Activated CD4-positive, alpha-beta T cell treated with anti-CD3 and anti-CD28 coated beads for 36 hours (primary cell): ENCODE data around the gene PLCB3. TPM values are rescaled to one million over a fixed set of nuclear protein-coding genes. Genes with fewer than 3 reads are reported as not detected.

Experiments
- ATAC-seq: fragments of 200-7000 bp; cut with Tn5 transposase; one replicate; pipeline ENCODE4 v1.10.0; 2021; ENCODE audit warnings: mild to moderate bottlenecking, moderate library complexity
- CTCF ChIA-PET: fragments of 350-600 bp; sonication (Branson Sonifier 250); formaldehyde crosslinking; loops from one replicate; lab custom pipeline; 2021; ENCODE audit warnings: antibody characterized with exemption; lab: Charles Lee
- POLR2A ChIA-PET: fragments of 350-600 bp; sonication (Branson Sonifier 250); formaldehyde crosslinking; loops from one replicate; lab custom pipeline; 2021; ENCODE audit warnings: antibody characterized with exemption, inconsistent platforms; lab: Charles Lee
- DNase-seq: peaks from one replicate; pipeline ENCODE4 v3.0.0-alpha.2; 2020
- H3K27ac Mint-ChIP-seq: one replicate; pipeline ENCODE4 v1.8.0; 2021; ENCODE audit warnings: mixed read lengths
- H3K27me3 Mint-ChIP-seq: one replicate; pipeline ENCODE4 v1.8.0; 2021; ENCODE audit warnings: mixed read lengths
- H3K36me3 Mint-ChIP-seq: one replicate; pipeline ENCODE4 v1.8.0; 2021; ENCODE audit warnings: low read depth, mixed read lengths
- H3K4me1 Mint-ChIP-seq: one replicate; pipeline ENCODE4 v1.8.0; 2021; ENCODE audit warnings: mixed read lengths
- H3K4me3 Mint-ChIP-seq: one replicate; pipeline ENCODE4 v1.8.0; 2021; ENCODE audit warnings: mild to moderate bottlenecking, moderate library complexity, mixed read lengths
- H3K9me3 Mint-ChIP-seq: one replicate; pipeline ENCODE4 v1.8.0; 2021; ENCODE audit warnings: low read depth, mixed read lengths
- intact Hi-C, 2 experiments: fragments of 100-400 bp; cut with DNase I in 1 of 2; cut with micrococcal nuclease in 1 of 2; formaldehyde crosslinking; loops; one replicate each; pipeline versions ENCODE4 v1.14.2 to v1.15.1; 2022 to 2024; cut with DNase I, micrococcal nuclease
- total RNA-seq, 2 experiments: library from RNA; stranded (reverse); gene quantifications; one replicate each; pipeline ENCODE4 v1.2.3, GENCODE V29; 2021

The PLCB3 gene
- total RNA-seq, 2 experiments from 2014 or later = 9.0 to 10.9 TPM

GRCh38 chr11:64249563-64250414, 1.5 kb upstream of the PLCB3 start:
- POLR2A ChIA-PET = no interaction called here
- H3K27ac Mint-ChIP-seq = no peak overlapping the region
- H3K9me3 Mint-ChIP-seq = no peaks in the 10 kb centered on the region
- ATAC-seq (no peak), DNase-seq (no peak)
- peaks cover 15% of the 10 kb centered on the region for H3K4me1 Mint-ChIP-seq
- H3K4me3 Mint-ChIP-seq = no peak overlapping the region
- intact Hi-C loops = loop anchor here (1.0 to 10.0 kb wide), 3 partner anchors 45 to 1645 kb away; partner anchors contain the start of genes MTA2 (in 1 of the 2), TM7SF2 (in 1 of the 2) and ZNHIT2 (in 1 of the 2)
- H3K36me3 Mint-ChIP-seq = peaks cover 5% of the 10 kb centered on the region
- H3K27me3 Mint-ChIP-seq = no peaks in the 10 kb centered on the region
- CTCF ChIA-PET = interaction anchor here (0.5 to 3.2 kb wide), 16 partner anchors 8 to 1461 kb away, joined by 3 to 20 read pairs (median 4); partner anchors contain the start of genes CATSPERZ, ESRRA, FERMT3 and FKBP2

- H3K4me1 Mint-ChIP-seq = peaks cover 15% of the 10 kb centered on the region
- H3K4me3 Mint-ChIP-seq = peak overlapping the region; percentile 71
- intact Hi-C loops = loop anchor here (1.0 kb wide), 4 partner anchors 19 to 54 kb away; partner anchors contain the start of gene GPR137 (in 1 of the 2)
- no peak for DNase-seq
- ChIA-PET CTCF (interaction anchor here (0.5 to 3.2 kb wide), 16 partner anchors 9 to 443 kb away, joined by 3 to 20 read pairs (median 4); partner anchors contain the start of genes CATSPERZ, ESRRA, FERMT3 and FKBP2), POLR2A (no interaction called here)
- peaks cover 5% of the 10 kb centered on the region for H3K36me3 Mint-ChIP-seq
- H3K27me3 Mint-ChIP-seq = no peaks in the 10 kb centered on the region
- no peak for ATAC-seq
- H3K9me3 Mint-ChIP-seq = no peaks in the 10 kb centered on the region
- no peak overlapping the region for H3K27ac Mint-ChIP-seq
Measured at GRCh38 chr11:64250415-64251015, 815 bp upstream of the PLCB3 start.

GRCh38 chr11:64251753-64252002, 348 bp downstream of the PLCB3 start:
- Mint-ChIP-seq H3K27me3 (no peaks in the 10 kb centered on the region), H3K27ac (no peak overlapping the region), H3K36me3 (no peaks in the 10 kb centered on the region), H3K4me3 (peak overlapping the region; percentile 84), H3K4me1 (peaks cover 15% of the 10 kb centered on the region), H3K9me3 (no peaks in the 10 kb centered on the region)
- DNase-seq (no peak), ATAC-seq (no peak)
- ChIA-PET POLR2A (interaction anchor here (0.6 kb wide), 1 partner anchor 66 kb away, joined by 3 read pairs; the partner anchor contains the start of genes PRDX5 and TRMT112), CTCF (interaction anchor here (0.6 to 3.2 kb wide), 11 partner anchors 10 to 1424 kb away, joined by 3 to 16 read pairs (median 5); partner anchors contain the start of genes ESRRA and FKBP2)
- intact Hi-C loops = loop anchor here (1.0 kb wide), 3 partner anchors 18 to 53 kb away; partner anchors contain the start of gene GPR137 (in 1 of the 2)

GRCh38 chr11:64252003-64252872, 908 bp downstream of the PLCB3 start:
- peak; percentile 52 for DNase-seq
- intact Hi-C loops = no loop called here
- Mint-ChIP-seq H3K9me3 (no peaks in the 10 kb centered on the region), H3K27ac (no peak overlapping the region), H3K4me1 (peaks cover 13% of the 10 kb centered on the region), H3K36me3 (no peaks in the 10 kb centered on the region), H3K27me3 (no peaks in the 10 kb centered on the region), H3K4me3 (peak overlapping the region; percentile 84)
- ChIA-PET CTCF (interaction anchor here (0.5 to 3.2 kb wide), 15 partner anchors 10 to 1774 kb away, joined by 3 to 16 read pairs (median 3); partner anchors contain the start of genes CATSPER1, ESRRA and FKBP2), POLR2A (interaction anchor here (0.6 kb wide), 1 partner anchor 65 kb away, joined by 3 read pairs; the partner anchor contains the start of genes PRDX5 and TRMT112)
- ATAC-seq = no peak

GRCh38 chr11:64253043-64253442, 1.7 kb downstream of the PLCB3 start:
- ChIA-PET POLR2A (no interaction called here), CTCF (interaction anchor here (0.7 to 1.4 kb wide), 4 partner anchors 10 to 640 kb away, joined by 3 to 8 read pairs (median 3); partner anchors contain the start of gene FERMT3)
- DNase-seq = no peak
- H3K27ac Mint-ChIP-seq = no peak overlapping the region
- intact Hi-C loops = no loop called here
- ATAC-seq = no peak
- H3K4me3 Mint-ChIP-seq = peak overlapping the region; percentile 84
- peaks cover 13% of the 10 kb centered on the region for H3K4me1 Mint-ChIP-seq
- no peaks in the 10 kb centered on the region for H3K36me3 Mint-ChIP-seq
- H3K27me3 Mint-ChIP-seq = no peaks in the 10 kb centered on the region
- no peaks in the 10 kb centered on the region for H3K9me3 Mint-ChIP-seq

GRCh38 chr11:64253481-64253880, 2.2 kb downstream of the PLCB3 start:
- ATAC-seq (no peak), DNase-seq (no peak)
- H3K27me3 Mint-ChIP-seq = no peaks in the 10 kb centered on the region
- ChIA-PET POLR2A (no interaction called here), CTCF (interaction anchor here (1.2 to 1.3 kb wide), 2 partner anchors 14 to 46 kb away, joined by 3 read pairs; partner anchors contain the start of gene FERMT3)
- H3K36me3 Mint-ChIP-seq = no peaks in the 10 kb centered on the region
- peaks cover 13% of the 10 kb centered on the region for H3K4me1 Mint-ChIP-seq
- intact Hi-C loops = no loop called here
- peak overlapping the region; percentile 84 for H3K4me3 Mint-ChIP-seq
- no peaks in the 10 kb centered on the region for H3K9me3 Mint-ChIP-seq
- H3K27ac Mint-ChIP-seq = no peak overlapping the region

- H3K9me3 Mint-ChIP-seq = no peaks in the 10 kb centered on the region
- intact Hi-C loops = no loop called here
- H3K27me3 Mint-ChIP-seq = no peaks in the 10 kb centered on the region
- H3K27ac Mint-ChIP-seq = no peak overlapping the region
- peaks cover 13% of the 10 kb centered on the region for H3K4me1 Mint-ChIP-seq
- ChIA-PET CTCF (interaction anchor here (1.2 to 1.3 kb wide), 2 partner anchors 14 to 47 kb away, joined by 3 read pairs; partner anchors contain the start of gene FERMT3), POLR2A (interaction anchor here (1.0 kb wide), 1 partner anchor 65 kb away, joined by 5 read pairs; no protein-coding TSS in a partner anchor)
- DNase-seq = no peak
- ATAC-seq = no peak
- H3K36me3 Mint-ChIP-seq = peaks cover 2% of the 10 kb centered on the region
- no peak overlapping the region for H3K4me3 Mint-ChIP-seq
Measured at GRCh38 chr11:64254326-64254725, 3.0 kb downstream of the PLCB3 start.

- intact Hi-C loops = no loop called here
- no peak overlapping the region for H3K27ac Mint-ChIP-seq
- POLR2A ChIA-PET = interaction anchor here (1.0 kb wide), 1 partner anchor 66 kb away, joined by 5 read pairs; no protein-coding TSS in a partner anchor
- no peak overlapping the region for H3K4me3 Mint-ChIP-seq
- H3K4me1 Mint-ChIP-seq = peaks cover 20% of the 10 kb centered on the region
- peaks cover 6% of the 10 kb centered on the region for H3K36me3 Mint-ChIP-seq
- no peaks in the 10 kb centered on the region for H3K9me3 Mint-ChIP-seq
- CTCF ChIA-PET = interaction anchor here (0.6 to 1.2 kb wide), 3 partner anchors 12 to 488 kb away, joined by 3 read pairs; no protein-coding TSS in a partner anchor
- no peak for DNase-seq
- no peak for ATAC-seq
- H3K27me3 Mint-ChIP-seq = no peaks in the 10 kb centered on the region
Measured at GRCh38 chr11:64255135-64256128, 4.1 kb downstream of the PLCB3 start.

GRCh38 chr11:64256300-64256699, 5.0 kb downstream of the PLCB3 start:
- ATAC-seq = no peak
- CTCF ChIA-PET = interaction anchor here (1.1 to 1.6 kb wide), 3 partner anchors 11 to 48 kb away, joined by 3 read pairs; no protein-coding TSS in a partner anchor
- intact Hi-C loops = no loop called here
- H3K4me3 Mint-ChIP-seq = no peak overlapping the region
- H3K36me3 Mint-ChIP-seq = peaks cover 6% of the 10 kb centered on the region
- POLR2A ChIA-PET = no interaction called here
- H3K27ac Mint-ChIP-seq = no peak overlapping the region
- H3K4me1 Mint-ChIP-seq = peaks cover 17% of the 10 kb centered on the region
- H3K9me3 Mint-ChIP-seq = no peaks in the 10 kb centered on the region
- DNase-seq = no peak
- H3K27me3 Mint-ChIP-seq = no peaks in the 10 kb centered on the region
